ENCODE measurements around the gene ARHGAP29. TPM values are rescaled to one million over a fixed set of nuclear protein-coding genes. Genes with fewer than 3 reads are reported as not detected.

Gene ARHGAP29
- total RNA-seq, 3 donors from 2014 or later (not counting 1 experiment from before 2014, with no cell fraction given), result 0.07 TPM; not detected in 2

DNA sequence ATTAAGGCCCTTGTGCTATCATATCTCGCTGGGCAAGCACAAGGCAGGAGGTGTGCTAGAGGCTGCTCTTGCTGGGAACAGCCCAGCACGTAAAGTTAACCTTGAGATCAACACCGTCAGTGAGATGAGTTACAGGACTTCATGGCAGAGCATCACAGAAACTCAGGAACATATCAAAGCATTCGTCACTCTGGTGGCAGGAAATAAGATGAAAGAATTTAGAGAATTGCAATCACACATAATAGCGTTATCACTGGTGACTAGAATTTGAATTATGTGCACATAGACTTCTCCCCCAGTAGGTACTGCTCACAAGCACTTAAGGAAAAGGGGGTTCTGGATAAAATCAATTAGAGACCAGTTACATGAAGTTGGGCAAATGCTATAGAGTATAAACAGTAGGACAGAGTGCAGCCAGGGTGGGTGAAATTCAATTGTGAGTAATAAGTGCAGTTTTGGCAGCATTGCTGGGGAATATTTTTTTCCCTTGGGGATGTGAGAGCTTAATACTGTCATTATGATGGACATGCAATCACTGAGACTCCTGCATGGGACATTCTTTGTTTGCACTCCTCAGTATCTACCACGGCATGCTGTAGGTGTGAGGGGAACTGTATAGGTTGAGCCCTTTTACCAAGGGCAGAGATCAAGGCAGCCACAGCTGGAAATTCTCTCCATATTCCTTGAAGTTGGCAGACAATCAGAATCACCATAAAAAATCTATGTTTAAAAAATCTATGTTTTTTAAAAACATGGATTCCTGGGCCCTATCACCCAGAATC is 44.2 kb upstream of the ARHGAP29 start:
- Histone ChIP-seq H3K27ac (ENCODE audit: low read length) (no peak overlapping the region), H3K27me3 (ENCODE audit: control insufficient read depth, insufficient read depth, low read length) (no peaks in the 10 kb centered on the region), H3K4me1 (ENCODE audit: control insufficient read depth, insufficient read depth, low read length) (no peaks in the 10 kb centered on the region), H3K36me3 (ENCODE audit: control insufficient read depth, insufficient read depth, low read length) (no peaks in the 10 kb centered on the region), H3K9me3 (ENCODE audit: control insufficient read depth, insufficient read depth, low read length) (no peaks in the 10 kb centered on the region), H3K4me3 (ENCODE audit: low read length) (no peak overlapping the region)
- Mint-ChIP-seq H3K27me3 (ENCODE audit: low read depth in 2 of 2) (peaks cover 15 to 52% of the 10 kb centered on the region in 2 donors), H3K36me3 (no peaks in the 10 kb centered on the region), H3K27ac (no peak overlapping the region), H3K4me1 (no peaks in the 10 kb centered on the region), H3K9me3 (no peaks in the 10 kb centered on the region), H3K4me3 (no peak overlapping the region)
- ATAC-seq, result no peak
- intact Hi-C loops (cut with micrococcal nuclease), result no loop called here
- WGBS (ENCODE audit: insufficient coverage), result 84% methylated on average over 5 of the region's 6 CpGs
- no peak for DNase-seq
- TF ChIP-seq, protein P1, sequence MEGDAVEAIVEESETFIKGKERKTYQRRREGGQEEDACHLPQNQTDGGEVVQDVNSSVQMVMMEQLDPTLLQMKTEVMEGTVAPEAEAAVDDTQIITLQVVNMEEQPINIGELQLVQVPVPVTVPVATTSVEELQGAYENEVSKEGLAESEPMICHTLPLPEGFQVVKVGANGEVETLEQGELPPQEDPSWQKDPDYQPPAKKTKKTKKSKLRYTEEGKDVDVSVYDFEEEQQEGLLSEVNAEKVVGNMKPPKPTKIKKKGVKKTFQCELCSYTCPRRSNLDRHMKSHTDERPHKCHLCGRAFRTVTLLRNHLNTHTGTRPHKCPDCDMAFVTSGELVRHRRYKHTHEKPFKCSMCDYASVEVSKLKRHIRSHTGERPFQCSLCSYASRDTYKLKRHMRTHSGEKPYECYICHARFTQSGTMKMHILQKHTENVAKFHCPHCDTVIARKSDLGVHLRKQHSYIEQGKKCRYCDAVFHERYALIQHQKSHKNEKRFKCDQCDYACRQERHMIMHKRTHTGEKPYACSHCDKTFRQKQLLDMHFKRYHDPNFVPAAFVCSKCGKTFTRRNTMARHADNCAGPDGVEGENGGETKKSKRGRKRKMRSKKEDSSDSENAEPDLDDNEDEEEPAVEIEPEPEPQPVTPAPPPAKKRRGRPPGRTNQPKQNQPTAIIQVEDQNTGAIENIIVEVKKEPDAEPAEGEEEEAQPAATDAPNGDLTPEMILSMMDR (IDR thresholded peaks at IDR 0.05), result no peak

DNA sequence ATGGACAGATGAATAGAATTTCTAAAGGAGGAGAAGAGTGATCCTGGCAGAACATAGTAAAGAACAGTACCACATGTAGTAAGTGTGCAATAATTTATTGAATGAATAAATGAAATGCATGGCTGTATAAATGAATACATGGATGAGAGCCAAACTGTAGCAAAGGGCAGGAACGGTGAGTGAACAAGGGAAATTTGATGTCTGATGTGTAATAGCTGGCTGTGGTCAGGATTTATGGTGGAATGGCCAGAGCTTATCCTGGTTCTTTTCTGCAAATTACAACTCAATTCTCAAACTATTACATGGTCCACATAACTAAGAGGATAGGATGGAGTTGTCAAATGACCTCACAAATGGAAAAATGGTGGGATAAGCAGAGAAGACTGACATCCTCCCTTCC is 43.2 kb upstream of the ARHGAP29 start:
- Histone ChIP-seq H3K27me3 (ENCODE audit: control insufficient read depth, insufficient read depth, low read length) (no peaks in the 10 kb centered on the region), H3K36me3 (ENCODE audit: control insufficient read depth, insufficient read depth, low read length) (no peaks in the 10 kb centered on the region), H3K9me3 (ENCODE audit: control insufficient read depth, insufficient read depth, low read length) (no peaks in the 10 kb centered on the region), H3K27ac (ENCODE audit: low read length) (no peak overlapping the region), H3K4me3 (ENCODE audit: low read length) (no peak overlapping the region), H3K4me1 (ENCODE audit: control insufficient read depth, insufficient read depth, low read length) (no peaks in the 10 kb centered on the region)
- Mint-ChIP-seq H3K27ac (no peak overlapping the region), H3K4me3 (no peak overlapping the region), H3K9me3 (no peaks in the 10 kb centered on the region), H3K36me3 (no peaks in the 10 kb centered on the region), H3K4me1 (no peaks in the 10 kb centered on the region), H3K27me3 (ENCODE audit: low read depth in 2 of 2) (peaks cover 15 to 58% of the 10 kb centered on the region in 2 donors)
- intact Hi-C loops (cut with micrococcal nuclease), result no loop called here
- 86% methylated on average over 1 of the region's 1 CpG for WGBS (ENCODE audit: insufficient coverage)
- DNase-seq, result no peak
- ATAC-seq, result no peak
- TF ChIP-seq, protein P1 (IDR thresholded peaks at IDR 0.05), result no peak

DNA sequence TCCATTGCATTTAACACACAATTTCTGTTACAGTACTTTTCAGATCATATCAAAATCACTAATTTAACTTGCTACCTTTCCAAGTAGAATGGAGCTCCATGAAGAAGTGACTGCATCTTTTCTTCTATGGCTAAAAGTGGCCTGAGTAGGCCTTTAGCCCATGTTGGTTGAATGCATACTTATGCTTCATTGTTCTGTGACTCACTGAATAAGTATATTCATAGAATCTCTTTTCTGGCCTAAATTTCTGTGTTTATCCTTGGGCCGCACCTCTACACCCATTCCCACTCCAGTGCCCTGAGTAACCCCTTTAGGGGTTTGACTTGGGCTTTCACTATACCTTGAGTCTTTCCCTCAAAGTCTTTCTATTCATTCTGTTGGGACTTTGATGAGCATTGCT is 42.1 kb upstream of the ARHGAP29 start:
- ATAC-seq (no peak), DNase-seq (no peak)
- Histone ChIP-seq H3K9me3 (ENCODE audit: control insufficient read depth, insufficient read depth, low read length) (no peaks in the 10 kb centered on the region), H3K27ac (ENCODE audit: low read length) (no peak overlapping the region), H3K4me1 (ENCODE audit: control insufficient read depth, insufficient read depth, low read length) (no peaks in the 10 kb centered on the region), H3K27me3 (ENCODE audit: control insufficient read depth, insufficient read depth, low read length) (no peaks in the 10 kb centered on the region), H3K36me3 (ENCODE audit: control insufficient read depth, insufficient read depth, low read length) (no peaks in the 10 kb centered on the region), H3K4me3 (ENCODE audit: low read length) (no peak overlapping the region)
- no peaks in the 10 kb centered on the region for H3K4me1 Mint-ChIP-seq
- peaks cover 14 to 51% of the 10 kb centered on the region in 2 donors for H3K27me3 Mint-ChIP-seq (ENCODE audit: low read depth in 2 of 2)
- no peaks in the 10 kb centered on the region for H3K9me3 Mint-ChIP-seq
- H3K4me3 Mint-ChIP-seq, result no peak overlapping the region
- TF ChIP-seq, protein P1 (IDR thresholded peaks at IDR 0.05), result no peak
- intact Hi-C loops (cut with micrococcal nuclease), result no loop called here
- no peaks in the 10 kb centered on the region for H3K36me3 Mint-ChIP-seq
- WGBS (ENCODE audit: insufficient coverage), result 97% methylated on average over 1 of the region's 1 CpG
- no peak overlapping the region for H3K27ac Mint-ChIP-seq

DNA sequence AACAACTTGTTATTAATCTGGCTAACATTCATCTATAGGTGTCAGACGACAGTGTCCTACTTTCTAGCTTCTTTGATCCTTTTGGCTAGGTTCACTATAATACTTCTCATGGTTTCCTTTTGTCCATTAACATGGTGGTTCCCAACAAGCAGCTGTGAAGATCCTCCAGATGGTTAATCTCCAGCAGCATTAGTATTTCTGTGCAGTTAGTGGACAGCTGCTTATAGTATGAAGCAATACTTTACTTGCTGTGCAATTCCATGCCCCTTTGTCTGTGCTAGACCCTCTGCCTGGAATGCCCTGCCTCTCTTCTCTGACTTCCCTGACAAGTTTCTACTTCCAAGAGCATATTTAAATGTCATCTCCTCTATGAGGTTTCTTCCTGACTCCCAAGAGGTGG is 41.7 kb upstream of the ARHGAP29 start:
- Mint-ChIP-seq H3K4me1 (no peaks in the 10 kb centered on the region), H3K27me3 (ENCODE audit: low read depth in 2 of 2) (peaks cover 14 to 47% of the 10 kb centered on the region in 2 donors), H3K36me3 (no peaks in the 10 kb centered on the region), H3K27ac (no peak overlapping the region), H3K9me3 (no peaks in the 10 kb centered on the region), H3K4me3 (no peak overlapping the region)
- Histone ChIP-seq H3K9me3 (ENCODE audit: control insufficient read depth, insufficient read depth, low read length) (no peaks in the 10 kb centered on the region), H3K4me3 (ENCODE audit: low read length) (no peak overlapping the region), H3K4me1 (ENCODE audit: control insufficient read depth, insufficient read depth, low read length) (no peaks in the 10 kb centered on the region), H3K27ac (ENCODE audit: low read length) (no peak overlapping the region), H3K27me3 (ENCODE audit: control insufficient read depth, insufficient read depth, low read length) (no peaks in the 10 kb centered on the region), H3K36me3 (ENCODE audit: control insufficient read depth, insufficient read depth, low read length) (no peaks in the 10 kb centered on the region)
- TF ChIP-seq, protein P1 (IDR thresholded peaks at IDR 0.05), result no peak
- 57% methylated on average over 1 of the region's 1 CpG for WGBS (ENCODE audit: insufficient coverage)
- ATAC-seq (no peak), DNase-seq (no peak)
- intact Hi-C loops (cut with micrococcal nuclease), result no loop called here

Measured in natural killer cell (primary cell).